SJSA1 (cell line): ENCODE data around the gene LEFTY1. TPM values are rescaled to one million over a fixed set of nuclear protein-coding genes. Genes with fewer than 3 reads are reported as not detected.

Experiments used
- DNase-seq, 2 experiments: peaks; one replicate each; pipeline ENCODE4 v3.0.0-alpha.2; 2015 to 2020; ENCODE audit warnings: low spot score in 2 of 2, low read depth in 1 of 2
- H3K27ac ChIP-seq: fragments of 250-450 bp; sonication (Bioruptor Pico); 2 replicates; pipeline ENCODE4 v1.5.1; 2020; ENCODE audit warnings: mild to moderate bottlenecking, moderate library complexity
- H3K27me3 ChIP-seq: fragments of 250-450 bp; sonication (Bioruptor Pico); replicated peaks from 2 replicates; pipeline ENCODE4 v1.5.1; 2020; ENCODE audit warnings: mild to moderate bottlenecking, moderate library complexity
- H3K36me3 ChIP-seq: fragments of 250-450 bp; sonication (Bioruptor Pico); 2 replicates; pipeline ENCODE4 v1.5.1; 2020; ENCODE audit warnings: mild to moderate bottlenecking
- H3K4me1 ChIP-seq: fragments of 250-450 bp; sonication (Bioruptor Pico); replicated peaks from 2 replicates; pipeline ENCODE4 v1.6.1; 2021; ENCODE audit warnings: mild to moderate bottlenecking
- H3K4me3 ChIP-seq: fragments of 250-450 bp; sonication (Bioruptor Pico); 2 replicates; pipeline ENCODE4 v1.5.1; 2020; ENCODE audit warnings: mild to moderate bottlenecking
- H3K9me3 ChIP-seq: fragments of 250-450 bp; sonication (Bioruptor Pico); replicated peaks from 2 replicates; pipeline ENCODE4 v1.5.1; 2020; ENCODE audit warnings: mild to moderate bottlenecking
- total RNA-seq: library from RNA; depleted of rRNA; stranded (reverse); fragments of >200 nt; shearing (Covaris generic); gene quantifications from 2 replicates; pipeline ENCODE4 v1.2.3, GENCODE V29; 2014

The LEFTY1 gene
- total RNA-seq, 1 experiment from 2014 or later = not detected

DNA sequence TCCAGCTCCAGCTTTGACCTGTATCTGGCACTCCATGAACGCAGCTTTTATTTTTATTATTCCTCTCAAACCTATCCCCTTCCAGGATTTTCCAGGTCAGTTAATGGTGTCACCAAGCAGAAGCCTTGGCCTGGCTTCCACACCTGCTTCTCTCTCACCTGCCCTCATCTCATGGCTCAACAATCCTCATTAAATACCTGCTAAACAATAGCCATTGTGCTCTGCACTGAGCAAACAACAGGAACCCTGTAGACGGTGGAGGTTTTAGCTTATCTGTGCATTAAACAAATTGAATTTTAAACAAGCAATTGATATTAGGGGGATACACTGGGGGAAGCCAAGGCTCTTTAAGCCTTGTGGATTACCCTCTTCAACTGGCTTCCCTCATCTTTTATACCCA lies 19.8 kb upstream of the LEFTY1 start:
- Histone ChIP-seq H3K27ac (no peak overlapping the region), H3K9me3 (no peaks in the 10 kb centered on the region), H3K4me3 (no peak overlapping the region), H3K4me1 (peaks cover 4% of the 10 kb centered on the region; the same call in 1 of the 2 replicates), H3K36me3 (0 out of 2 replicates have a peak, but pooled peaks cover 2% of the 10 kb centered on the region), H3K27me3 (no peaks in the 10 kb centered on the region)
- no peak for DNase-seq

GRCh38 chr1:225908013-225908640 lies 19.2 kb upstream of the LEFTY1 start:
- Histone ChIP-seq H3K4me3 (no peak overlapping the region), H3K27me3 (no peaks in the 10 kb centered on the region), H3K9me3 (no peaks in the 10 kb centered on the region), H3K27ac (no peak overlapping the region), H3K36me3 (0 out of 2 replicates have a peak, but pooled peaks cover 2% of the 10 kb centered on the region), H3K4me1 (peaks cover 4% of the 10 kb centered on the region; the same call in 1 of the 2 replicates)
- no peak for DNase-seq

- peaks cover 4% of the 10 kb centered on the region; the same call in 1 of the 2 replicates for H3K4me1 ChIP-seq
- DNase-seq = no peak
- 0 out of 2 replicates have a peak, but pooled peaks cover 2% of the 10 kb centered on the region for H3K36me3 ChIP-seq
- H3K27me3 ChIP-seq = no peaks in the 10 kb centered on the region
- H3K4me3 ChIP-seq = no peak overlapping the region
- H3K9me3 ChIP-seq = no peaks in the 10 kb centered on the region
- H3K27ac ChIP-seq = no peak overlapping the region
These were observed 18.4 kb upstream of the LEFTY1 start for GRCh38 chr1:225907341-225907740.

DNA sequence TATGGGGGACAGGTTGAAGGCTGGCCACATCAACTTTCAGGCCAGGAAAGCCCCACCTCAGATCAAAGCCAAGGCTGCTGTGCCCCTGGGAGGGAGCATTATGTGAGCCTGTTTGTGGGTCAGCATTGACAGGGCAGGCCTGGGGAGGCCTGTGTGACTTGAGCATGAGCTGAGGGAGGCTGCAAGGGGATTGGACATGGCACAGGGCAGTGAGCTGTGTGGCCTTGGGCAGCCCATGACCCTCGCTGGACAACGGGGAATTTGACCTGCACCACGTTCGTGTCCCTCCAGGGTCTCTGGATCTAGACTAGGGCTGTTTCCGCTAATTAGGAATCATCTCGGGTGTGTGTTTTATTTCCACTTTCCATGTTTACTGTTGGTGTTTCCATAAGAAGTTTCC lies 17.5 kb upstream of the LEFTY1 start:
- H3K9me3 ChIP-seq = no peaks in the 10 kb centered on the region
- no peak overlapping the region for H3K27ac ChIP-seq
- H3K4me3 ChIP-seq = no peak overlapping the region
- peaks cover 4% of the 10 kb centered on the region; the same call in 1 of the 2 replicates for H3K4me1 ChIP-seq
- 0 out of 2 replicates have a peak, but pooled peaks cover 2% of the 10 kb centered on the region for H3K36me3 ChIP-seq
- DNase-seq = no peak
- no peaks in the 10 kb centered on the region for H3K27me3 ChIP-seq

DNA sequence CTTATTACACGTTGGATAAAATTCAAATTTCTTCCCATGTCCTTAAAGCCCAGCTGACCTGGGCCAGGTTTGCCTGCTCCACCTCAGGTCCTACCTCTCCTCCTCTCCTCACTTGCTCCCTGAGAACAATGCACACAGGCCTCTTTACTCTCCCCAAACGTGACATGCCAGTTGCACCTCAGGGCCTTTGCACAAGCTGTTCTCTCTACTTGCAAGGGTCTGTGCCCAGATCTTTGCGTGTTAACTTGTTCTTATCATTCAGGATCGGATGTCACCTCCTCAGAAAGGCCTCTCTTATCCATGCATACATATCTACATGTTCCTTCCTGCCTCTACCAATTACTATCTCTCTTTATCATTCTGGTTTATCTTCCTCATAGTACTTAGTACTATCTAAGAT lies 14.7 kb upstream of the LEFTY1 start:
- no peaks in the 10 kb centered on the region for H3K4me1 ChIP-seq
- no peaks in the 10 kb centered on the region for H3K36me3 ChIP-seq
- H3K4me3 ChIP-seq = no peak overlapping the region
- no peaks in the 10 kb centered on the region for H3K9me3 ChIP-seq
- DNase-seq = no peak
- H3K27me3 ChIP-seq = no peaks in the 10 kb centered on the region
- no peak overlapping the region for H3K27ac ChIP-seq

DNA sequence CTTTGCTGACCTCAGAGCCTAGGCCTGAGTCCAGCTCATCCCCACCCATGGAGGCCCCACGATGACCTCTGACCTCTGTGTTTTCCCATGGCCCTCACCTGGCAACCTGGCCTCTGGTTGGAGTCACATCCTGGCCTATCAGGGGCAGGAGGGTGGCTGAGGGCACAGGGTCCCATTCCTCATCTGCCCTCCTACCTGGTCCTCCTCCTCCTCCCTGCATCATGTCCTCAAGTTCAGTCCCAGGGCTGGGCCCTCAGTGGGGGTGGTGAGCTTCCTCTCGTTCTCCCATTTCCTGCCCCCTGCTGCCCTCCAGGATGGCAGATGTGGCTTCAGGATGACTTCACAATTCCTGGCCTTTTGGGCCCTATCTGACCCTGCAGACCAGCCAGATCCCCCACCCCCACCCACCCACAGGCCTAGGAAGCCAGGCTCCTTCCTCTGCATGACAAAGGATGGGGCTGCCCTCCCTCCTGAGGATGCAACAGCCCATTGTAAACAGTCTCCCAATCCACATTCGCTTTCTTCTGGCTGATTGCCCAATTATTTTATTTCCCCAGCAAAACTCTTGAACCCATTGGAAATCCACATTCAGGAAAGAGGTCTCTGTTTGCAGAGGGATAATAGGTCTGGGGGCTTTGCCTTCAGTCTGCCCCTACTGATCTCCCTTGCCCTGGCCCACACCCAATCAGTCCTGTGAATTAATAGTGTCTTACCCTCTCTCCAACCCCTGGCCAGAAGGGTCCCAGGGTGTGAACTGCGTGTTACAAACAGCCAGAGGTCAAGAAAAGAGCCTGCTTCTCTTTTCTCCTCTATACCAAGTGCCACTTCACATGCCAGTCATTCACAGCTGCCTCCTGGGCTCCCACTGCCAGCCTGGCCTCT lies 10.3 kb upstream of the LEFTY1 start:
- no peaks in the 10 kb centered on the region for H3K36me3 ChIP-seq
- DNase-seq = no peak
- peaks cover 6% of the 10 kb centered on the region for H3K4me1 ChIP-seq
- no peak overlapping the region for H3K27ac ChIP-seq
- no peaks in the 10 kb centered on the region for H3K9me3 ChIP-seq
- H3K27me3 ChIP-seq = no peaks in the 10 kb centered on the region
- H3K4me3 ChIP-seq = no peak overlapping the region

DNA sequence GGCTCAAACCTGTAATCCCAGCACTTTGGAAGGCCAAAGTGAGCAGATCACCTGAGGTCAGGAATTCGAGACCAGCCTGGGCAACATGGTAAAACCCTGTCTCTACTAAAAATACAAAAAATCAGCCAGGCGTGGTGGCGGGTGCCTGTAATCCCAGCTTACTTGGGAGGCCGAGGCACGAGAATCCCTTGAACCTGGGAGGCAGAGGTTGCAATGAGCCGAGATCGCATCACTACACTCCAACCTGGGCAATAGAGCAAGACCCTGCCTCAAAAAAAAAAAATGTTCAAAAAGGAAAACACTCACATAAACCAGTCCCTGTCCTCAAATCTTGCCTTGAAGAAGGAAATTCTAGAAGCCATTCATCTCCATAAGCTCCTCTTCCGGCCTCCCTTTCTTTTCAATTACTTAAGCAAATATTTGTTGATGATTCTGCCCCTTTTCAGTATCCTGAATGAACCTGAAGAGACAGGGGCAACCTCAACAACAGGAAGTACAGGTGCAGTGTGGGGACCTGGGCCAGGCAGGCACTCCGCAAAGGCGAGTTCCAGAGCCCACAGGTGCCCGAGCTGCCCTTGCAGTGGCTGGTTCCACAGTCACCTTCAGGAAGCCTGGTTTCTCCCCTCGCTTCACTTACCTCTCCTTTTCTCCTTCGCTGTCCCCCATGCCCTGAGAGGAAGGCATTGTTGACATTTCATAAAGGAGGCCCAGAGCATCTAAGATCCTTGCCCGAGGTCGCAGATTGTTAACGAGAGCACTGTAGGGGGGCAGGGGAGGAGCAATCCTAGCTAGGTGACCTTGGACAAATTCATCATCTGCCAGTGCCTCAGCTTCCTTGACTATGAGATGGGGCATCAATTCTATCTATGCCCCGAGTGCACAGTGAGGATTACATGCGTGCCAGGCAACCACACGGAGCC lies 8.9 kb upstream of the LEFTY1 start:
- H3K4me3 ChIP-seq = no peak overlapping the region
- no peaks in the 10 kb centered on the region for H3K27me3 ChIP-seq
- H3K36me3 ChIP-seq = no peaks in the 10 kb centered on the region
- H3K9me3 ChIP-seq = no peaks in the 10 kb centered on the region
- no peak for DNase-seq
- no peak overlapping the region for H3K27ac ChIP-seq
- peaks cover 6% of the 10 kb centered on the region for H3K4me1 ChIP-seq

DNA sequence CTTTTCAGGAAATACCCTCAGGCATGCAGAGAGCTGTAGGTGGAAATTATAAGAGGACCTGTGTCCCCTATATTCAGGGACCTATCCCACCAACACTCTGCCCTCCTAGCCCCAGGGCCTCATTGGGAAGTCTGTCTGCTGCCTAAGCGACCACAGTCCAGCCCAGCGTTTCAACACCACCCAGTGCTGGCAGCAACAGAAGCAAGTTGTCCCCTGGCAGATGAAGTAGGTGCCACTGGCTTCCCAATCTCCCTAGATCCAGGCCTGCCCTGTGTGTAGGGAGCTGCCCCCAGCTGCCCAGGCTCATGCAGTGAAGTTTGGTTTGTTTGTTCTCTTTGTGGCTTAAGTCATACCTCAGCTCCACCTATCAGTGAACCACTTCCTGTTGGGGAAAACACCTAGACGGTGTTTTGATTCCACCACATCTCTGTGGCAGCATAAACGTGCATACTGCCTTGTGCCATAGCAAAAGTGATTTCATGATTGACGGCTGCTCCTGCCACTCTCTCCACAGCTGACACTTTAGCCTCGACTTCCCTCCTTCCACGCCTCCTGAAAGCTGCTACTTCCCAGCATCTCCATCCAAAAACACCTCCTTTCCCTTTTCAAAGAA lies 8.1 kb upstream of the LEFTY1 start:
- Histone ChIP-seq H3K36me3 (no peaks in the 10 kb centered on the region), H3K27me3 (no peaks in the 10 kb centered on the region), H3K4me3 (no peak overlapping the region), H3K9me3 (no peaks in the 10 kb centered on the region), H3K4me1 (peaks cover 6% of the 10 kb centered on the region), H3K27ac (no peak overlapping the region)
- DNase-seq = no peak

DNA sequence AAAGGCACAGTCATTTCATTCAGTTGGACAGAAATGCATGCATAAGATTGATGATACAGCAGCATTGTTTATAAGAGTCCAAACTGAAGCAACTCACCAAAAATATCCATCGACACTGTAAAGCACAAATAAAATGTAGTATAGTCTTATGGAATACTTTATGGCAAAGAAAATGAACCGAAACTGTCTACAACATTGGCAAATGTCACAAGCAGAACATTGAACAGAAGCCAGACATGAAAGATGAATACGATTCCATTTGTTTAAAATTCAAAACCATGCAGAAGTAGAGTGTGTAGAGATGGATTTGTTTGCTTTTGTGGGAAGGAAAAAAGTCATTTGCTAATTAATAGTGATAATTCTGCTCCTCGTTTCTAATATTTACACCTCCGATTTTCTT lies 7.5 kb upstream of the LEFTY1 start:
- Histone ChIP-seq H3K9me3 (no peaks in the 10 kb centered on the region), H3K4me3 (no peak overlapping the region), H3K27me3 (no peaks in the 10 kb centered on the region), H3K27ac (no peak overlapping the region), H3K4me1 (peaks cover 6% of the 10 kb centered on the region), H3K36me3 (no peaks in the 10 kb centered on the region)
- no peak for DNase-seq

- Histone ChIP-seq H3K36me3 (no peaks in the 10 kb centered on the region), H3K27me3 (no peaks in the 10 kb centered on the region), H3K4me1 (peaks cover 6% of the 10 kb centered on the region), H3K27ac (no peak overlapping the region), H3K4me3 (no peak overlapping the region), H3K9me3 (no peaks in the 10 kb centered on the region)
- no peak for DNase-seq
These were observed 3.4 kb upstream of the LEFTY1 start for GRCh38 chr1:225892307-225892706.

GRCh38 chr1:225891229-225891972 lies 2.5 kb upstream of the LEFTY1 start:
- H3K27ac ChIP-seq = no peak overlapping the region
- no peak for DNase-seq

GRCh38 chr1:225890346-225891228 lies 1.6 kb upstream of the LEFTY1 start:
- Histone ChIP-seq H3K36me3 (no peaks in the 10 kb centered on the region), H3K4me3 (no peak overlapping the region), H3K4me1 (no peaks in the 10 kb centered on the region), H3K27ac (no peak overlapping the region), H3K27me3 (no peaks in the 10 kb centered on the region), H3K9me3 (no peaks in the 10 kb centered on the region)
- no peak for DNase-seq

More at GRCh38 chr1:225891229-225891972, 2.5 kb upstream of the LEFTY1 start:
- Histone ChIP-seq H3K9me3 (no peaks in the 10 kb centered on the region), H3K4me1 (no peaks in the 10 kb centered on the region), H3K4me3 (no peak overlapping the region), H3K27me3 (no peaks in the 10 kb centered on the region), H3K36me3 (no peaks in the 10 kb centered on the region)
